Activated CD8-positive, alpha-beta memory T cell treated with anti-CD3 and anti-CD28 coated beads for 48 hours (primary cell): Measurements from ENCODE around the gene CLDN2.
"Not testable (repeated sequence)": the region's sequence is repeated elsewhere in the genome, so short reads cannot be mapped to it uniquely, and the experiment has no call there.

Experiments
- DNase-seq, 3 experiments: peaks; one replicate each; pipeline ENCODE4 v3.0.0-alpha.2; 2020; ENCODE audit warnings: low read depth in 2 of 3, low spot score in 2 of 3

The CLDN2 gene

GRCh38 chrX:106959901-106960300 is 39.7 kb downstream of the CLDN2 start:
- DNase-seq: no peak

GRCh38 chrX:106963111-106963510 is 42.9 kb downstream of the CLDN2 start:
- DNase-seq: no peak

- no peak for DNase-seq
Observed at GRCh38 chrX:106964290-106964689, 44.1 kb downstream of the CLDN2 start.

- not testable (repeated sequence) for DNase-seq
Observed at GRCh38 chrX:106966547-106966946, 46.3 kb downstream of the CLDN2 start.

GRCh38 chrX:106972896-106973295 is 52.7 kb downstream of the CLDN2 start:
- no peak for DNase-seq

GRCh38 chrX:106973433-106974149 is 53.4 kb downstream of the CLDN2 start:
- no peak for DNase-seq

- DNase-seq: no peak
Observed at GRCh38 chrX:106976416-106976815, 56.2 kb downstream of the CLDN2 start.
